H1 (cell line): ENCODE measurements around the gene WDR90.

Experiments
- EZH2 ChIP-seq: fragments of 200-600 bp; sonication (generic); IDR thresholded peaks from 2 replicates; pipeline ENCODE4 v1.7.1; 2012; ENCODE audit warnings: low read depth, mild to moderate bottlenecking, moderate library complexity, low read length, inconsistent platforms; ENCODE audit not compliant: severe bottlenecking
- TF ChIP-seq, protein P1 (sequence below), 3 experiments: IDR thresholded peaks; 1 replicate in 2 of 3; 2 replicates in 1 of 3; pipeline versions ENCODE4 v1.5.1 to v1.6.1; 2011; ENCODE audit warnings: low read length in 3 of 3, mild to moderate bottlenecking in 3 of 3, inconsistent platforms in 2 of 3, low read depth in 1 of 3, moderate library complexity in 1 of 3; ENCODE audit not compliant: insufficient read depth in 1 of 3; ENCODE audit errors: control extremely low read depth in 1 of 3

DNA sequence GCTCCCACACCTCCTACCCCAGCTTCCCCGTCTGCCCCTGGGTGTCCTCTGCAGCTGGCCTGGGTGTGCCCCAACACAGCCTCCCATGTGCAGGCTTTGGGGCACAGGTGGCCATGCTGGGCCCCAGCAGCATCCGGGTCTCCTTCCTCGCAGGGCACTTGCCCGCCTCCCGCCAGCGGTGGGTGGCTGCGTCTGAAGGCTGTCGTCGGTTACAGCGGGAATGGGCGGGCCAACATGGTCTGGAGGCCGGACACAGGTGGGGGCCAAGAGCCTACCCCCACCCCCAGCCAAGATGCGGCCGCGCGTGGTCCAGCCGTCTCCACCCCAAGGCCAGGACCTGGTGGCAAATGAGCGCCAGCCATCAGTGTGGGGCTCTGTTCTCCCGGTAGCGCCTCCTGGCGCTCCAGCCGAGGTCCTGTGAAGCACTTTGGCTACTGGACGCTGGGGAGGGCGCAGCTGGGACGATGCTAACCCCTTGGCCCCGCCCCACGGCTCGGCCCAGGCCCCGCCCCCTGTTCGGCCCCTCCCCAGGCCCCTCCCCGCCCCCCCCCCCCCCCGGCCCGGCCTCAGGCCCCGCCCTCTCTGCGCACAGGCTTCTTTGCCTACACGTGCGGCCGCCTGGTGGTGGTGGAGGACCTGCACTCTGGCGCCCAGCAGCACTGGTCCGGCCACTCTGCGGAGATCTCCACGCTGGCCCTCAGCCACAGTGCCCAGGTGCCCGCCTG lies 11.5 kb downstream of the WDR90 start:
- TF ChIP-seq, protein P1, sequence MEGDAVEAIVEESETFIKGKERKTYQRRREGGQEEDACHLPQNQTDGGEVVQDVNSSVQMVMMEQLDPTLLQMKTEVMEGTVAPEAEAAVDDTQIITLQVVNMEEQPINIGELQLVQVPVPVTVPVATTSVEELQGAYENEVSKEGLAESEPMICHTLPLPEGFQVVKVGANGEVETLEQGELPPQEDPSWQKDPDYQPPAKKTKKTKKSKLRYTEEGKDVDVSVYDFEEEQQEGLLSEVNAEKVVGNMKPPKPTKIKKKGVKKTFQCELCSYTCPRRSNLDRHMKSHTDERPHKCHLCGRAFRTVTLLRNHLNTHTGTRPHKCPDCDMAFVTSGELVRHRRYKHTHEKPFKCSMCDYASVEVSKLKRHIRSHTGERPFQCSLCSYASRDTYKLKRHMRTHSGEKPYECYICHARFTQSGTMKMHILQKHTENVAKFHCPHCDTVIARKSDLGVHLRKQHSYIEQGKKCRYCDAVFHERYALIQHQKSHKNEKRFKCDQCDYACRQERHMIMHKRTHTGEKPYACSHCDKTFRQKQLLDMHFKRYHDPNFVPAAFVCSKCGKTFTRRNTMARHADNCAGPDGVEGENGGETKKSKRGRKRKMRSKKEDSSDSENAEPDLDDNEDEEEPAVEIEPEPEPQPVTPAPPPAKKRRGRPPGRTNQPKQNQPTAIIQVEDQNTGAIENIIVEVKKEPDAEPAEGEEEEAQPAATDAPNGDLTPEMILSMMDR (IDR thresholded peaks at IDR 0.05; ENCODE audit: control extremely low read depth in 1 of 3, insufficient read depth in 1 of 3, low read depth in 1 of 3, low read length in 3 of 3) = peak in 2 of 3 experiments; percentile 62 to 70; a peak in 3 of 4 replicates
- TF ChIP-seq EZH2 = no peak
